AG04450 (cell line): ENCODE results near the gene LGALS14. TPM values are rescaled to one million over a fixed set of nuclear protein-coding genes. Genes with fewer than 3 reads are reported as not detected.
"Not testable (repeated sequence)": the region's sequence is repeated elsewhere in the genome, so short reads cannot be mapped to it uniquely, and the experiment has no call there.

ENCODE experiments used
- CTCF ChIA-PET: fragments of 300-600, 350-600 bp; formaldehyde crosslinking; extraction: SDS; loops from one replicate; lab custom pipeline; 2022; ENCODE audit warnings: antibody characterized with exemption, inconsistent platforms; lab: Charles Lee
- POLR2A ChIA-PET: fragments of 350-600 bp; formaldehyde crosslinking; extraction: SDS; loops from one replicate; lab custom pipeline; 2021; ENCODE audit warnings: antibody characterized with exemption, inconsistent platforms; lab: Yijun Ruan, JAX
- DNase-seq: peaks from one replicate; pipeline ENCODE4 v3.0.0-alpha.2; 2011; ENCODE audit warnings: low read depth, low spot score
- H3K27ac ChIP-seq: one replicate; pipeline ENCODE4 v1.5.1; 2012; ENCODE audit warnings: low read depth, low read length, control low read depth
- H3K27me3 ChIP-seq: one replicate; pipeline ENCODE4 v1.6.0; 2012; ENCODE audit warnings: low read length; ENCODE audit not compliant: control insufficient read depth, insufficient read depth
- H3K4me3 ChIP-seq: 2 replicates; pipeline ENCODE4 v1.5.1; 2011; ENCODE audit warnings: mild to moderate bottlenecking, low read depth, low read length, control low read depth
- H3K9me3 ChIP-seq: 2 replicates; pipeline ENCODE4 v1.5.1; 2012; ENCODE audit warnings: low read length; ENCODE audit not compliant: control insufficient read depth, insufficient read depth
- polyA plus RNA-seq: library from polyadenylated mRNA; depleted of rRNA; stranded (reverse); fragments of >200 nt; gene quantifications from 2 replicates; pipeline ENCODE4 v1.2.3, GENCODE V29; 2011
- TF ChIP-seq, protein P1 (sequence below): IDR thresholded peaks from 2 replicates; pipeline ENCODE4 v1.5.1; 2011; ENCODE audit warnings: low read depth, low read length, control low read depth, inconsistent platforms

The LGALS14 gene
- polyA plus RNA-seq, 1 experiment = not detected

- H3K4me3 ChIP-seq = no peak overlapping the region
- no peaks in the 10 kb centered on the region for H3K9me3 ChIP-seq
- H3K27me3 ChIP-seq = no peaks in the 10 kb centered on the region
- H3K27ac ChIP-seq = no peak overlapping the region
- TF ChIP-seq, protein P1, sequence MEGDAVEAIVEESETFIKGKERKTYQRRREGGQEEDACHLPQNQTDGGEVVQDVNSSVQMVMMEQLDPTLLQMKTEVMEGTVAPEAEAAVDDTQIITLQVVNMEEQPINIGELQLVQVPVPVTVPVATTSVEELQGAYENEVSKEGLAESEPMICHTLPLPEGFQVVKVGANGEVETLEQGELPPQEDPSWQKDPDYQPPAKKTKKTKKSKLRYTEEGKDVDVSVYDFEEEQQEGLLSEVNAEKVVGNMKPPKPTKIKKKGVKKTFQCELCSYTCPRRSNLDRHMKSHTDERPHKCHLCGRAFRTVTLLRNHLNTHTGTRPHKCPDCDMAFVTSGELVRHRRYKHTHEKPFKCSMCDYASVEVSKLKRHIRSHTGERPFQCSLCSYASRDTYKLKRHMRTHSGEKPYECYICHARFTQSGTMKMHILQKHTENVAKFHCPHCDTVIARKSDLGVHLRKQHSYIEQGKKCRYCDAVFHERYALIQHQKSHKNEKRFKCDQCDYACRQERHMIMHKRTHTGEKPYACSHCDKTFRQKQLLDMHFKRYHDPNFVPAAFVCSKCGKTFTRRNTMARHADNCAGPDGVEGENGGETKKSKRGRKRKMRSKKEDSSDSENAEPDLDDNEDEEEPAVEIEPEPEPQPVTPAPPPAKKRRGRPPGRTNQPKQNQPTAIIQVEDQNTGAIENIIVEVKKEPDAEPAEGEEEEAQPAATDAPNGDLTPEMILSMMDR = no peak
- ChIA-PET CTCF (no interaction called here), POLR2A (no interaction called here)
- DNase-seq = no peak
Observed at GRCh38 chr19:39709026-39709872, 5.0 kb downstream of the LGALS14 start.

GRCh38 chr19:39710333-39710890 lies 6.1 kb downstream of the LGALS14 start:
- CTCF ChIA-PET = no interaction called here

GRCh38 chr19:39720144-39720543 lies 15.9 kb downstream of the LGALS14 start:
- H3K27ac ChIP-seq, H3K4me3 ChIP-seq, H3K27me3 ChIP-seq, CTCF ChIA-PET, H3K9me3 ChIP-seq, POLR2A ChIA-PET, DNase-seq: not testable (repeated sequence)

More at GRCh38 chr19:39710333-39710890, 6.1 kb downstream of the LGALS14 start:
- H3K27ac ChIP-seq = no peak overlapping the region
- H3K4me3 ChIP-seq = no peak overlapping the region
- TF ChIP-seq, protein P1 = no peak
- POLR2A ChIA-PET = no interaction called here
- H3K27me3 ChIP-seq = no peaks in the 10 kb centered on the region
- DNase-seq = no peak
- H3K9me3 ChIP-seq = no peaks in the 10 kb centered on the region

GRCh38 chr19:39725995-39726394 lies 21.7 kb downstream of the LGALS14 start:
- H3K4me3 ChIP-seq = no peak overlapping the region
- TF ChIP-seq, protein P1 = no peak
- ChIA-PET CTCF (no interaction called here), POLR2A (no interaction called here)
- H3K27ac ChIP-seq = no peak overlapping the region
- no peaks in the 10 kb centered on the region for H3K9me3 ChIP-seq
- no peaks in the 10 kb centered on the region for H3K27me3 ChIP-seq
- DNase-seq = no peak

DNA sequence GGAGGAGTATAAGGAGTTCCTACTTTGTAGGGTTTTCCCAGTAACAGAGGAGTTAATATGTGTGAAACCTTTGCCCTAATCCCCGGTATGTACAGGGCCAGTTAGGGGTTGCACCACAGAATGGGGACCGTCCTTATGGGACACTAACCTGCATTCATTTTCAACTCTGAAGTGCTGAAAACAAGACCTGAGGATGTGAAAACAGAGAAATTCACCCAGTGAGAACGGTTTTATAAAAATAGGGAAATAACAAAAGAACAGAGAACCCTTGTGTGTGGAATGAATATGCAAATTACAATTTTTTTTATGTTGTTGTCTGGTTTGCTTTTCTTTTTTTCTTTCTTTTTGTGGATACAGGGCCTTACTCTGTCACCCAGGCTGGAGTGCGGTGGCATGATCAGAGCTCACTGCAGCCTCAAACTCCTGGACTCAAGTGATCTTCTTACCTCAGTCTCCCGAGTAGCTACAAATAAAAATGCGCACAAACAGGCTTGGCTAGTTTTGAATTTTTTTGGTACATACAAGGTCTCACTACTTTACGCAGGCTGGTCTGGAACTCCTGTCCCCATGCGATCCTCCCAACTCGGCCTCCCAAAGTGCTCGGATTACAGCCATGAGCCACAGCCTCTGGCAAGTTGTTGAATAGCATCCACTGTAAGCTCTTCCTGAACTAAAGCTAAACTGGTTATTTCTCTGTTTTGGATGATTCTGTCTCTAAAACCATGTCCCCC lies 23.0 kb downstream of the LGALS14 start:
- Histone ChIP-seq H3K4me3 (no peak overlapping the region), H3K27me3 (no peaks in the 10 kb centered on the region), H3K9me3 (no peaks in the 10 kb centered on the region), H3K27ac (no peak overlapping the region)
- CTCF ChIA-PET = no interaction called here
- POLR2A ChIA-PET = no interaction called here
- DNase-seq = no peak
- TF ChIP-seq, protein P1 = no peak
